Breast epithelium (tissue), 3 donors: ENCODE data around the gene BTRC.

Source experiments
- CTCF ChIP-seq, 3 donors: fragments of 450-650 bp; IDR thresholded peaks; one replicate each; pipeline ENCODE4 v1.5.1; 2016 to 2017; ENCODE audit warnings: antibody characterized with exemption in 3 of 3, mild to moderate bottlenecking in 3 of 3, moderate library complexity in 3 of 3
- POLR2A ChIP-seq: fragments of 450-650 bp; IDR thresholded peaks from one replicate; pipeline ENCODE4 v1.6.1; 2016; ENCODE audit warnings: antibody characterized with exemption, mild to moderate bottlenecking, moderate library complexity
- POLR2AphosphoS5 ChIP-seq, 3 donors: sonication (generic); formaldehyde crosslinking; IDR thresholded peaks; one replicate each; pipeline ENCODE4 v1.6.1; 2017; ENCODE audit warnings: antibody characterized with exemption in 3 of 3

- TF ChIP-seq CTCF (IDR thresholded peaks at IDR 0.05) (no peak), POLR2A (no peak), POLR2AphosphoS5 (IDR thresholded peaks at IDR 0.05) (no peak)
These were observed 125.0 kb downstream of the BTRC start for GRCh38 chr10:101478956-101479355.
